Gastrocnemius medialis (tissue), 4 donors: ENCODE results near the gene GREB1L. TPM values are rescaled to one million over a fixed set of nuclear protein-coding genes. Genes with fewer than 3 reads are reported as not detected.

Source experiments
- ATAC-seq, 2 donors: fragments of 150-250 bp; one replicate each; pipeline ENCODE4 v1.9.1; 2016
- DNase-seq, 2 donors: peaks; one replicate each; pipeline ENCODE4 v3.0.0-alpha.2; 2019
- H3K27ac ChIP-seq, 4 donors: fragments of 200-600 bp; sonication (generic); 1 replicate in 1 of 4; 2 replicates in 3 of 4; pipeline ENCODE4 v1.5.1; 2016 to 2018; ENCODE audit warnings: mild to moderate bottlenecking in 2 of 4, moderate library complexity in 1 of 4
- H3K27me3 ChIP-seq, 3 donors: fragments of 200-600 bp; sonication (generic) in 2 of 3; 1 replicate in 1 of 3; 2 replicates in 2 of 3; pipeline versions ENCODE4 v1.5.1 to v1.6.0; 2016 to 2019; ENCODE audit warnings: mild to moderate bottlenecking in 1 of 3, moderate library complexity in 1 of 3
- H3K36me3 ChIP-seq, 2 donors: fragments of 200-600 bp; sonication (generic) in 1 of 2; one replicate each; pipeline ENCODE4 v1.5.1; 2017 to 2018
- H3K4me1 ChIP-seq, 2 donors: fragments of 200-600 bp; sonication (generic) in 1 of 2; one replicate each; pipeline ENCODE4 v1.5.1; 2016 to 2017; ENCODE audit warnings: mild to moderate bottlenecking in 2 of 2
- H3K4me3 ChIP-seq, 4 donors: fragments of 200-600 bp; sonication (generic) in 3 of 4; 1 replicate in 1 of 4; 2 replicates in 3 of 4; pipeline ENCODE4 v1.5.1; 2016 to 2019; ENCODE audit warnings: mild to moderate bottlenecking in 2 of 4
- H3K9me3 ChIP-seq, 3 donors: fragments of 200-600 bp; sonication (generic) in 2 of 3; 1 replicate in 1 of 3; 2 replicates in 2 of 3; pipeline ENCODE4 v1.5.1; 2016 to 2019
- CTCF ChIP-seq, 5 experiments: fragments of 450-650 bp in 3 of 5; fragments of 200-600 bp in 2 of 5; sonication (generic) in 2 of 5; IDR thresholded peaks in 4 of 5; conservative IDR thresholded peaks in 1 of 5; 1 replicate in 4 of 5; 2 replicates in 1 of 5; pipeline ENCODE4 v1.5.1; 2016 to 2019; ENCODE audit warnings: antibody characterized with exemption in 5 of 5, mild to moderate bottlenecking in 3 of 5, moderate library complexity in 3 of 5
- POLR2A ChIP-seq, 2 donors: fragments of 450-650 bp; IDR thresholded peaks; one replicate each; pipeline ENCODE4 v1.6.1; 2017; ENCODE audit warnings: antibody characterized with exemption in 2 of 2, mild to moderate bottlenecking in 2 of 2, moderate library complexity in 2 of 2
- in situ Hi-C, 4 donors: fragments of 200-750 bp; cut with MboI; loops; one replicate each; pipeline versions ENCODE4 v1.15.0 to v1.8.0; 2017; ENCODE audit warnings: low sequenced_read_pairs in 4 of 4
- intact Hi-C: fragments of 100-400 bp; cut with DNase I; formaldehyde crosslinking; loops from one replicate; pipeline ENCODE4 v1.15.1; 2023; ENCODE audit warnings: low total_unique reads
- total RNA-seq, 4 donors: library from RNA; depleted of rRNA; stranded (reverse); fragments of >200 nt; gene quantifications; one replicate each; pipeline versions ENCODE4 v1.1.0 to v1.2.3, GENCODE V29; 2016

Gene GREB1L
- total RNA-seq, 4 donors from 2014 or later = 4.4 to 14.4 (median 7.4) TPM

GRCh38 chr18:21557607-21558253, 315.7 kb downstream of the GREB1L start:
- in situ Hi-C loops (no loop called here), intact Hi-C loops (no loop called here)
- Histone ChIP-seq H3K4me3 (no peak overlapping the region), H3K36me3 (peaks cover 0 to 23% of the 10 kb centered on the region in 2 donors), H3K9me3 (no peaks in the 10 kb centered on the region), H3K27me3 (no peaks in the 10 kb centered on the region), H3K4me1 (no peaks in the 10 kb centered on the region), H3K27ac (peak overlapping the region in 2 of 4 donors; percentile 24 to 46)
- DNase-seq = no peak
- no peak for TF ChIP-seq POLR2A (IDR thresholded peaks at IDR 0.05)
- ATAC-seq = no peak

GRCh38 chr18:21559195-21559594, 317.2 kb downstream of the GREB1L start:
- H3K4me1 ChIP-seq = no peaks in the 10 kb centered on the region
- no peaks in the 10 kb centered on the region for H3K9me3 ChIP-seq
- DNase-seq = no peak
- H3K36me3 ChIP-seq = peaks cover 0 to 34% of the 10 kb centered on the region in 2 donors
- no peak for ATAC-seq
- intact Hi-C loops (no loop called here), in situ Hi-C loops (no loop called here)
- peak overlapping the region in 1 of 4 donors; percentile 46 for H3K27ac ChIP-seq
- TF ChIP-seq POLR2A (IDR thresholded peaks at IDR 0.05) = no peak
- TF ChIP-seq CTCF (IDR thresholded peaks at IDR 0.05 in 4 of 5, conservative IDR thresholded peaks at IDR 0.05 in 1 of 5) = no peak
- H3K27me3 ChIP-seq = no peaks in the 10 kb centered on the region
- H3K4me3 ChIP-seq = no peak overlapping the region

GRCh38 chr18:21571772-21572171, 329.7 kb downstream of the GREB1L start:
- Histone ChIP-seq H3K4me1 (peaks cover 12 to 17% of the 10 kb centered on the region in 2 donors), H3K36me3 (peaks cover 4 to 75% of the 10 kb centered on the region in 2 donors), H3K27me3 (no peaks in the 10 kb centered on the region), H3K4me3 (no peak overlapping the region), H3K27ac (peak overlapping the region in 1 of 4 donors; percentile 1), H3K9me3 (no peaks in the 10 kb centered on the region)
- no peak for DNase-seq
- ATAC-seq = no peak
- intact Hi-C loops = no loop called here
- in situ Hi-C loops = no loop called here
- TF ChIP-seq CTCF (IDR thresholded peaks at IDR 0.05 in 4 of 5, conservative IDR thresholded peaks at IDR 0.05 in 1 of 5) (no peak), POLR2A (IDR thresholded peaks at IDR 0.05) (no peak)

Other genes starting within 250 kb of the GREB1L start
- gene ROCK1, start 130.4 kb upstream of the GREB1L start, total RNA-seq = 10 to 100 TPM; 11.0 to 15.7 (median 12.7) TPM